H9 (cell line): ENCODE results near the gene UEVLD. TPM values are rescaled to one million over a fixed set of nuclear protein-coding genes. Genes with fewer than 3 reads are reported as not detected.

Source experiments
- DNase-seq: peaks from one replicate; pipeline ENCODE4 v3.0.0-alpha.2; 2017
- H2AFZ ChIP-seq: one replicate; pipeline ENCODE4 v1.6.1; 2013; ENCODE audit warnings: mild to moderate bottlenecking, low read length, control low read depth, moderate library complexity
- H2AK5ac ChIP-seq: 2 replicates; pipeline ENCODE4 v1.6.1; 2013; ENCODE audit warnings: low read length, control low read depth, mixed read lengths; ENCODE audit not compliant: insufficient read length
- H2BK120ac ChIP-seq: one replicate; pipeline ENCODE4 v1.6.1; 2013; ENCODE audit warnings: low read depth, mild to moderate bottlenecking, low read length, control low read depth, inconsistent platforms; ENCODE audit not compliant: poor library complexity, severe bottlenecking
- H2BK12ac ChIP-seq: 2 replicates; pipeline ENCODE4 v1.6.1; 2013; ENCODE audit warnings: low read length, control low read depth, mixed read lengths, low read depth; ENCODE audit not compliant: insufficient read length
- H2BK15ac ChIP-seq: 2 replicates; pipeline ENCODE4 v1.6.1; 2013; ENCODE audit warnings: low read depth, low read length, control low read depth
- H2BK20ac ChIP-seq: one replicate; pipeline ENCODE4 v1.6.1; 2013; ENCODE audit warnings: low read depth, mild to moderate bottlenecking, low read length, control low read depth, inconsistent platforms; ENCODE audit not compliant: poor library complexity, severe bottlenecking
- H2BK5ac ChIP-seq: 2 replicates; pipeline ENCODE4 v1.6.1; 2013; ENCODE audit warnings: low read length, control low read depth, mixed read lengths; ENCODE audit not compliant: insufficient read length
- H3K14ac ChIP-seq: 2 replicates; pipeline ENCODE4 v1.6.1; 2013; ENCODE audit warnings: low read length, control low read depth; ENCODE audit not compliant: insufficient read depth
- H3K18ac ChIP-seq: 2 replicates; pipeline ENCODE4 v1.6.1; 2013; ENCODE audit warnings: low read depth, mild to moderate bottlenecking, mixed read lengths, low read length, control low read depth; ENCODE audit not compliant: insufficient read length
- H3K23ac ChIP-seq: 2 replicates; pipeline ENCODE4 v1.6.1; 2013; ENCODE audit warnings: low read length, control low read depth, mixed read lengths, low read depth; ENCODE audit not compliant: insufficient read length
- H3K23me2 ChIP-seq: 2 replicates; pipeline ENCODE4 v1.6.1; 2013; ENCODE audit warnings: low read depth, mild to moderate bottlenecking, mixed read lengths, low read length, control low read depth; ENCODE audit not compliant: insufficient read length, poor library complexity, severe bottlenecking
- H3K27ac ChIP-seq: 2 replicates; pipeline ENCODE4 v1.5.1; 2013; ENCODE audit warnings: low read length, control low read depth, mixed read lengths, low read depth; ENCODE audit not compliant: insufficient read length
- H3K27me3 ChIP-seq: 2 replicates; pipeline ENCODE4 v1.6.1; 2013; ENCODE audit warnings: low read length, control low read depth, inconsistent platforms; ENCODE audit not compliant: insufficient read depth
- H3K4ac ChIP-seq: 2 replicates; pipeline ENCODE4 v1.6.1; 2013; ENCODE audit warnings: low read depth, mild to moderate bottlenecking, control low read depth, inconsistent platforms, low read length, moderate library complexity
- H3K4me1 ChIP-seq: 2 replicates; pipeline ENCODE4 v1.6.1; 2013; ENCODE audit warnings: low read length, control low read depth, inconsistent platforms; ENCODE audit not compliant: insufficient read depth
- H3K4me2 ChIP-seq: 2 replicates; pipeline ENCODE4 v1.6.1; 2013; ENCODE audit warnings: low read length, control low read depth, mixed read lengths; ENCODE audit not compliant: insufficient read length, insufficient read depth
- H3K56ac ChIP-seq: 2 replicates; pipeline ENCODE4 v1.6.1; 2013; ENCODE audit warnings: low read depth, mild to moderate bottlenecking, mixed read lengths, low read length, control low read depth; ENCODE audit not compliant: insufficient read length
- H3K79me1 ChIP-seq: 2 replicates; pipeline ENCODE4 v1.6.1; 2013; ENCODE audit warnings: low read depth, mild to moderate bottlenecking, moderate library complexity, low read length, control low read depth, inconsistent platforms; ENCODE audit not compliant: insufficient read depth, poor library complexity, severe bottlenecking
- H3K79me2 ChIP-seq: 2 replicates; pipeline ENCODE4 v1.6.1; 2013; ENCODE audit warnings: low read length, control low read depth, inconsistent platforms; ENCODE audit not compliant: insufficient read depth
- H3K9ac ChIP-seq: 2 replicates; pipeline ENCODE4 v1.6.1; 2013; ENCODE audit warnings: low read length, control low read depth, mixed read lengths; ENCODE audit not compliant: insufficient read length; ENCODE audit errors: extremely low read depth
- H3K9me3 ChIP-seq: one replicate; pipeline ENCODE4 v1.6.1; 2013; ENCODE audit warnings: low read depth, low read length, inconsistent platforms; ENCODE audit not compliant: control insufficient read depth
- H3T11ph ChIP-seq: one replicate; pipeline ENCODE4 v1.6.1; 2013; ENCODE audit warnings: mild to moderate bottlenecking, low read length, control low read depth, inconsistent platforms
- H4K20me1 ChIP-seq: one replicate; pipeline ENCODE4 v1.6.1; 2013; ENCODE audit not compliant: control insufficient read depth, insufficient read length, insufficient read depth
- H4K5ac ChIP-seq: 2 replicates; pipeline ENCODE4 v1.6.1; 2013; ENCODE audit warnings: low read depth, mild to moderate bottlenecking, mixed read lengths, low read length, control low read depth; ENCODE audit not compliant: insufficient read length
- H4K8ac ChIP-seq: replicated peaks from 2 replicates; pipeline ENCODE4 v1.6.1; 2013; ENCODE audit warnings: low read length, control low read depth, mixed read lengths, low read depth; ENCODE audit not compliant: insufficient read length
- H4K91ac ChIP-seq: 2 replicates; pipeline ENCODE4 v1.6.1; 2013; ENCODE audit warnings: low read depth, mild to moderate bottlenecking, moderate library complexity, mixed read lengths, low read length, control low read depth; ENCODE audit not compliant: insufficient read length
- H3K27ac Mint-ChIP-seq, 3 experiments: 2 replicates in 2 of 3; 3 replicates in 1 of 3; pipeline ENCODE4 v1.8.0; 2020 to 2021; ENCODE audit warnings: mixed read lengths in 3 of 3, mild to moderate bottlenecking in 1 of 3, moderate library complexity in 1 of 3
- H3K27me3 Mint-ChIP-seq: 2 replicates; pipeline ENCODE4 v1.8.0; 2021; ENCODE audit warnings: low read depth, mild to moderate bottlenecking, moderate library complexity, mixed read lengths
- H3K36me3 Mint-ChIP-seq, 3 experiments: 2 replicates in 2 of 3; 3 replicates in 1 of 3; pipeline ENCODE4 v1.8.0; 2020 to 2021; ENCODE audit warnings: low read depth in 3 of 3, mixed read lengths in 3 of 3; ENCODE audit not compliant: insufficient read depth in 1 of 3
- H3K4me1 Mint-ChIP-seq, 2 experiments: 2 replicates each; pipeline ENCODE4 v1.8.0; 2020; ENCODE audit warnings: mixed read lengths in 2 of 2
- H3K4me3 Mint-ChIP-seq, 2 experiments: 2 replicates in 1 of 2; 3 replicates in 1 of 2; pipeline ENCODE4 v1.8.0; 2020 to 2021; ENCODE audit warnings: mild to moderate bottlenecking in 2 of 2, mixed read lengths in 2 of 2, moderate library complexity in 1 of 2
- H3K9me3 Mint-ChIP-seq, 2 experiments: 2 replicates in 1 of 2; 3 replicates in 1 of 2; pipeline ENCODE4 v1.8.0; 2020; ENCODE audit warnings: mild to moderate bottlenecking in 2 of 2, mixed read lengths in 2 of 2, moderate library complexity in 1 of 2
- CTCF ChIP-seq: fragments of 200-600 bp; sonication (generic); conservative IDR thresholded peaks from 3 replicates; pipeline ENCODE4 v1.8.0; 2021; ENCODE audit warnings: antibody characterized with exemption, mild to moderate bottlenecking
- WGBS: extraction: QIAGEN DNeasy Blood & Tissue Kit; methylation state at CpG from one replicate; pipeline ENCODE4 v1.1.7; 2013; ENCODE audit warnings: missing lambda C conversion rate, low lambda C conversion rate, mixed read lengths; ENCODE audit not compliant: insufficient read length; ENCODE audit errors: extremely low coverage; 5-methylcytosine and 5-hydroxymethylcytosine counted together
- total RNA-seq: library from RNA; stranded (reverse); gene quantifications from 2 replicates; pipeline ENCODE4 v1.2.1, GENCODE V29; 2021

Gene UEVLD
- total RNA-seq, 1 experiment from 2014 or later, result 7.9 TPM

- Histone ChIP-seq H3K27me3 (no peaks in the 10 kb centered on the region), H2BK15ac (no peak overlapping the region), H4K8ac (no peak overlapping the region), H4K5ac (no peak overlapping the region), H2BK12ac (no peak overlapping the region), H2BK120ac (no peak overlapping the region), H2AK5ac (no peak overlapping the region), H3T11ph (no peak overlapping the region), H3K23ac (no peak overlapping the region), H2BK5ac (no peak overlapping the region), H4K20me1 (no peaks in the 10 kb centered on the region), H4K91ac (no peak overlapping the region), H3K4me2 (no peak overlapping the region), H2AFZ (no peak overlapping the region), H3K23me2 (no peaks in the 10 kb centered on the region), H3K9me3 (no peaks in the 10 kb centered on the region), H2BK20ac (no peak overlapping the region), H3K18ac (no peak overlapping the region), H3K79me2 (peaks cover 10% of the 10 kb centered on the region; the same call in 1 of the 2 replicates), H3K14ac (no peak overlapping the region), H3K4me1 (no peaks in the 10 kb centered on the region), H3K4ac (no peak overlapping the region), H3K9ac (no peak overlapping the region), H3K27ac (no peak overlapping the region), H3K56ac (no peak overlapping the region), H3K79me1 (no peaks in the 10 kb centered on the region)
- peaks cover 0 to 14% (median 14%) of the 10 kb centered on the region in 3 experiments; a peak in 4 of 7 replicates for H3K36me3 Mint-ChIP-seq
- no peak overlapping the region for H3K4me3 Mint-ChIP-seq
- WGBS, result no CpG with 5 or more reads among the region's 1 CpG
- DNase-seq, result no peak
- no peaks in the 10 kb centered on the region for H3K9me3 Mint-ChIP-seq
- no peak for TF ChIP-seq CTCF
- no peak overlapping the region for H3K27ac Mint-ChIP-seq
- H3K4me1 Mint-ChIP-seq, result peaks cover 6 to 7% of the 10 kb centered on the region in 2 experiments
- no peaks in the 10 kb centered on the region for H3K27me3 Mint-ChIP-seq
These were observed 64.3 kb downstream of the UEVLD start for GRCh38 chr11:18524248-18524647.
